H1 (cell line): ENCODE data around the gene STK32A. TPM values are rescaled to one million over a fixed set of nuclear protein-coding genes. Genes with fewer than 3 reads are reported as not detected.

Experiments used
- RNF2 ChIP-seq: fragments of 200-900, 300-1000 bp; sonication (generic); IDR thresholded peaks from 2 replicates; pipeline ENCODE4 v1.7.1; 2016; ENCODE audit warnings: borderline replicate concordance, low read depth, mild to moderate bottlenecking, antibody characterized with exemption, low read length; ENCODE audit not compliant: poor library complexity, severe bottlenecking; ENCODE audit errors: missing control alignments
- RXRA ChIP-seq: IDR thresholded peaks from 2 replicates; pipeline ENCODE4 v1.6.1; 2011; ENCODE audit warnings: low read depth, mild to moderate bottlenecking, low read length, moderate library complexity; ENCODE audit not compliant: insufficient read depth
- SRF ChIP-seq: IDR thresholded peaks from 2 replicates; pipeline ENCODE4 v1.6.1; 2011; ENCODE audit warnings: mild to moderate bottlenecking, low read depth, low read length, moderate library complexity
- polyA plus RNA-seq, 7 experiments: library from polyadenylated mRNA; depleted of rRNA in 3 of 7; stranded (reverse) in 5 of 7; unstranded in 2 of 7; fragments of >200 nt in 5 of 7; fragments of 200-250 nt in 2 of 7; gene quantifications; 1 replicate in 5 of 7; 2 replicates in 1 of 7; 4 replicates in 1 of 7; pipeline versions ENCODE4 v1.2.1 to v1.2.3, GENCODE V29; 2011 to 2013; ENCODE audit warnings: missing spikeins in 2 of 7, mixed read lengths in 2 of 7
- total RNA-seq: library from RNA; stranded (reverse); fragmentation: NEBNext Ultra II Directional; extraction: Animal tissue kit (Norgen Biotek cat#: 25700); gene quantifications from 2 replicates; pipeline ENCODE4 v1.2.1, GENCODE V29; 2021
- TF ChIP-seq, protein P1 (sequence below): fragments of 300-600 bp; sonication (generic); IDR thresholded peaks from 2 replicates; pipeline ENCODE4 v1.7.1; 2012; ENCODE audit warnings: low read length, moderate library complexity, mild to moderate bottlenecking, inconsistent platforms; ENCODE audit not compliant: insufficient replicate concordance
- TF ChIP-seq, protein P2 (sequence below), 3 experiments: IDR thresholded peaks; 1 replicate in 2 of 3; 2 replicates in 1 of 3; pipeline versions ENCODE4 v1.5.1 to v1.6.1; 2011; ENCODE audit warnings: low read length in 3 of 3, mild to moderate bottlenecking in 3 of 3, inconsistent platforms in 2 of 3, low read depth in 1 of 3, moderate library complexity in 1 of 3; ENCODE audit not compliant: insufficient read depth in 1 of 3; ENCODE audit errors: control extremely low read depth in 1 of 3

STK32A gene
- total and polyA plus RNA-seq, 2 of the 8 experiments (the other 6 are each of a cell fraction or from before 2014, with no cell fraction given): 1.3 to 2.5 TPM

DNA sequence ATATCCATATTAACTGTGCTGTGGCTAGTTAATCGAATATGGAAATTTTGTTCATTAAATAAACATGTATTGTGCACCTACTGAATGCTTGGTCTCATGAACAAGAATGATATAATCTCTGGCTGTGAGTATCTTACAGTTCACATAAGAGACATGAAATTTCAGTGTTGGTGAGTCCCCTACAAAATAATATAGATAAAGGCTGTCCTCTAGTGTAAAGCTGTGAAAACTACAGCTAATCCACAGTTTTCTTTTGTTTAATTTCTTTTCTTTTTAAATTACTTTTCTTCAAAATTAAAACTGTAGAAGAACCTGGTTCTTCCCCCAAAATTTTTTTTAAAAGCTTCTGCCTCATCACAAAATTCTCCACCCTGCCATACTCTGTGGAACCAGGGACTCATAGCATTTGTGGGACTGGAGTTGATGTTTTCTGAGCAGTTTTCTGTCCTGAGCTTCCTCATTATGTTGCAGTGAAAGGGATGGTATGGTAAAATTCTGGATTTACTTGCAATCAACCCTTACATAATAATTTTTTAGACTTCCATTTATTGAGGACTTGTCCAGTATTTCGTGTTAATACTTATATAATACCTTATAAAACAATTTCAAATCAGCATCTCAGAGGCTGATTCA, 135.0 kb downstream of the STK32A start (continued):
- TF ChIP-seq, protein P1, sequence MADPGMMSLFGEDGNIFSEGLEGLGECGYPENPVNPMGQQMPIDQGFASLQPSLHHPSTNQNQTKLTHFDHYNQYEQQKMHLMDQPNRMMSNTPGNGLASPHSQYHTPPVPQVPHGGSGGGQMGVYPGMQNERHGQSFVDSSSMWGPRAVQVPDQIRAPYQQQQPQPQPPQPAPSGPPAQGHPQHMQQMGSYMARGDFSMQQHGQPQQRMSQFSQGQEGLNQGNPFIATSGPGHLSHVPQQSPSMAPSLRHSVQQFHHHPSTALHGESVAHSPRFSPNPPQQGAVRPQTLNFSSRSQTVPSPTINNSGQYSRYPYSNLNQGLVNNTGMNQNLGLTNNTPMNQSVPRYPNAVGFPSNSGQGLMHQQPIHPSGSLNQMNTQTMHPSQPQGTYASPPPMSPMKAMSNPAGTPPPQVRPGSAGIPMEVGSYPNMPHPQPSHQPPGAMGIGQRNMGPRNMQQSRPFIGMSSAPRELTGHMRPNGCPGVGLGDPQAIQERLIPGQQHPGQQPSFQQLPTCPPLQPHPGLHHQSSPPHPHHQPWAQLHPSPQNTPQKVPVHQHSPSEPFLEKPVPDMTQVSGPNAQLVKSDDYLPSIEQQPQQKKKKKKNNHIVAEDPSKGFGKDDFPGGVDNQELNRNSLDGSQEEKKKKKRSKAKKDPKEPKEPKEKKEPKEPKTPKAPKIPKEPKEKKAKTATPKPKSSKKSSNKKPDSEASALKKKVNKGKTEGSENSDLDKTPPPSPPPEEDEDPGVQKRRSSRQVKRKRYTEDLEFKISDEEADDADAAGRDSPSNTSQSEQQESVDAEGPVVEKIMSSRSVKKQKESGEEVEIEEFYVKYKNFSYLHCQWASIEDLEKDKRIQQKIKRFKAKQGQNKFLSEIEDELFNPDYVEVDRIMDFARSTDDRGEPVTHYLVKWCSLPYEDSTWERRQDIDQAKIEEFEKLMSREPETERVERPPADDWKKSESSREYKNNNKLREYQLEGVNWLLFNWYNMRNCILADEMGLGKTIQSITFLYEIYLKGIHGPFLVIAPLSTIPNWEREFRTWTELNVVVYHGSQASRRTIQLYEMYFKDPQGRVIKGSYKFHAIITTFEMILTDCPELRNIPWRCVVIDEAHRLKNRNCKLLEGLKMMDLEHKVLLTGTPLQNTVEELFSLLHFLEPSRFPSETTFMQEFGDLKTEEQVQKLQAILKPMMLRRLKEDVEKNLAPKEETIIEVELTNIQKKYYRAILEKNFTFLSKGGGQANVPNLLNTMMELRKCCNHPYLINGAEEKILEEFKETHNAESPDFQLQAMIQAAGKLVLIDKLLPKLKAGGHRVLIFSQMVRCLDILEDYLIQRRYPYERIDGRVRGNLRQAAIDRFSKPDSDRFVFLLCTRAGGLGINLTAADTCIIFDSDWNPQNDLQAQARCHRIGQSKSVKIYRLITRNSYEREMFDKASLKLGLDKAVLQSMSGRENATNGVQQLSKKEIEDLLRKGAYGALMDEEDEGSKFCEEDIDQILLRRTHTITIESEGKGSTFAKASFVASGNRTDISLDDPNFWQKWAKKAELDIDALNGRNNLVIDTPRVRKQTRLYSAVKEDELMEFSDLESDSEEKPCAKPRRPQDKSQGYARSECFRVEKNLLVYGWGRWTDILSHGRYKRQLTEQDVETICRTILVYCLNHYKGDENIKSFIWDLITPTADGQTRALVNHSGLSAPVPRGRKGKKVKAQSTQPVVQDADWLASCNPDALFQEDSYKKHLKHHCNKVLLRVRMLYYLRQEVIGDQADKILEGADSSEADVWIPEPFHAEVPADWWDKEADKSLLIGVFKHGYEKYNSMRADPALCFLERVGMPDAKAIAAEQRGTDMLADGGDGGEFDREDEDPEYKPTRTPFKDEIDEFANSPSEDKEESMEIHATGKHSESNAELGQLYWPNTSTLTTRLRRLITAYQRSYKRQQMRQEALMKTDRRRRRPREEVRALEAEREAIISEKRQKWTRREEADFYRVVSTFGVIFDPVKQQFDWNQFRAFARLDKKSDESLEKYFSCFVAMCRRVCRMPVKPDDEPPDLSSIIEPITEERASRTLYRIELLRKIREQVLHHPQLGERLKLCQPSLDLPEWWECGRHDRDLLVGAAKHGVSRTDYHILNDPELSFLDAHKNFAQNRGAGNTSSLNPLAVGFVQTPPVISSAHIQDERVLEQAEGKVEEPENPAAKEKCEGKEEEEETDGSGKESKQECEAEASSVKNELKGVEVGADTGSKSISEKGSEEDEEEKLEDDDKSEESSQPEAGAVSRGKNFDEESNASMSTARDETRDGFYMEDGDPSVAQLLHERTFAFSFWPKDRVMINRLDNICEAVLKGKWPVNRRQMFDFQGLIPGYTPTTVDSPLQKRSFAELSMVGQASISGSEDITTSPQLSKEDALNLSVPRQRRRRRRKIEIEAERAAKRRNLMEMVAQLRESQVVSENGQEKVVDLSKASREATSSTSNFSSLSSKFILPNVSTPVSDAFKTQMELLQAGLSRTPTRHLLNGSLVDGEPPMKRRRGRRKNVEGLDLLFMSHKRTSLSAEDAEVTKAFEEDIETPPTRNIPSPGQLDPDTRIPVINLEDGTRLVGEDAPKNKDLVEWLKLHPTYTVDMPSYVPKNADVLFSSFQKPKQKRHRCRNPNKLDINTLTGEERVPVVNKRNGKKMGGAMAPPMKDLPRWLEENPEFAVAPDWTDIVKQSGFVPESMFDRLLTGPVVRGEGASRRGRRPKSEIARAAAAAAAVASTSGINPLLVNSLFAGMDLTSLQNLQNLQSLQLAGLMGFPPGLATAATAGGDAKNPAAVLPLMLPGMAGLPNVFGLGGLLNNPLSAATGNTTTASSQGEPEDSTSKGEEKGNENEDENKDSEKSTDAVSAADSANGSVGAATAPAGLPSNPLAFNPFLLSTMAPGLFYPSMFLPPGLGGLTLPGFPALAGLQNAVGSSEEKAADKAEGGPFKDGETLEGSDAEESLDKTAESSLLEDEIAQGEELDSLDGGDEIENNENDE: peak; percentile 49
- no peak for TF ChIP-seq SRF
- TF ChIP-seq, protein P2, sequence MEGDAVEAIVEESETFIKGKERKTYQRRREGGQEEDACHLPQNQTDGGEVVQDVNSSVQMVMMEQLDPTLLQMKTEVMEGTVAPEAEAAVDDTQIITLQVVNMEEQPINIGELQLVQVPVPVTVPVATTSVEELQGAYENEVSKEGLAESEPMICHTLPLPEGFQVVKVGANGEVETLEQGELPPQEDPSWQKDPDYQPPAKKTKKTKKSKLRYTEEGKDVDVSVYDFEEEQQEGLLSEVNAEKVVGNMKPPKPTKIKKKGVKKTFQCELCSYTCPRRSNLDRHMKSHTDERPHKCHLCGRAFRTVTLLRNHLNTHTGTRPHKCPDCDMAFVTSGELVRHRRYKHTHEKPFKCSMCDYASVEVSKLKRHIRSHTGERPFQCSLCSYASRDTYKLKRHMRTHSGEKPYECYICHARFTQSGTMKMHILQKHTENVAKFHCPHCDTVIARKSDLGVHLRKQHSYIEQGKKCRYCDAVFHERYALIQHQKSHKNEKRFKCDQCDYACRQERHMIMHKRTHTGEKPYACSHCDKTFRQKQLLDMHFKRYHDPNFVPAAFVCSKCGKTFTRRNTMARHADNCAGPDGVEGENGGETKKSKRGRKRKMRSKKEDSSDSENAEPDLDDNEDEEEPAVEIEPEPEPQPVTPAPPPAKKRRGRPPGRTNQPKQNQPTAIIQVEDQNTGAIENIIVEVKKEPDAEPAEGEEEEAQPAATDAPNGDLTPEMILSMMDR (IDR thresholded peaks at IDR 0.05; ENCODE audit: control extremely low read depth in 1 of 3, insufficient read depth in 1 of 3, low read depth in 1 of 3, low read length in 3 of 3): peak in 2 of 3 experiments; percentile 49 to 51; a peak in 2 of 4 replicates
- TF ChIP-seq RNF2: no peak
- no peak for TF ChIP-seq RXRA
